ENCODE results near the gene PDE8A. TPM values are rescaled to one million over a fixed set of nuclear protein-coding genes. Genes with fewer than 3 reads are reported as not detected.
"Not testable (repeated sequence)": the region's sequence is repeated elsewhere in the genome, so short reads cannot be mapped to it uniquely, and the experiment has no call there.

PDE8A gene
- total RNA-seq, 4 donors from 2014 or later = 14.0 to 28.6 (median 22.2) TPM

DNA sequence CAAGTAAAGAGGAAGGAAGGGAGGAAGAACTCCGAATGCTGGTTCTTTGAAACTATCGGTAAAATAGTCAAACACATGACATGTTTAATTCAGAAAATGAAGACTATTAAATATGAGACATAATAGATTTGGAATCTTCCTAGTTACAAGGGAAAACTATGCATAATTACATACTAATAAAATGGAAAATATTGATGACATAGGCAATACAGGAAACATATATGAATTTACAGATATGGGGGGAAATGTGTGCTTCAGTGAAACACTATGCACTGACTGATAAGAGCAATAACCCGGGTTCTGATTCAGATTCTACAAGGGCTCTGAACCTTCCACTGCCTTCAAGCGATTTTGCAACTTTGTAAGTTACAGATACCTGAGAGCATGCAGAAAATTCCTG is 185.9 kb downstream of the PDE8A start:
- intact Hi-C loops (cut with DNase I) = loop anchor here (10.0 kb wide), 1 partner anchor 203 kb away; no protein-coding TSS in a partner anchor
- 67 to 71% methylated on average over 4 of the region's 4 CpGs for WGBS, 2 donors
- Histone ChIP-seq H3K9me3 (peaks cover 0 to 36% (median 13%) of the 10 kb centered on the region in 3 donors), H3K36me3 (no peaks in the 10 kb centered on the region), H3K4me3 (no peak overlapping the region), H3K27me3 (peaks cover 0 to 39% (median 0%) of the 10 kb centered on the region in 4 donors), H3K27ac (no peak overlapping the region), H3K4me1 (peaks cover 0 to 21% (median 3%) of the 10 kb centered on the region in 3 donors)
- TF ChIP-seq POLR2A (IDR thresholded peaks at IDR 0.05) = no peak
- TF ChIP-seq, protein P1, sequence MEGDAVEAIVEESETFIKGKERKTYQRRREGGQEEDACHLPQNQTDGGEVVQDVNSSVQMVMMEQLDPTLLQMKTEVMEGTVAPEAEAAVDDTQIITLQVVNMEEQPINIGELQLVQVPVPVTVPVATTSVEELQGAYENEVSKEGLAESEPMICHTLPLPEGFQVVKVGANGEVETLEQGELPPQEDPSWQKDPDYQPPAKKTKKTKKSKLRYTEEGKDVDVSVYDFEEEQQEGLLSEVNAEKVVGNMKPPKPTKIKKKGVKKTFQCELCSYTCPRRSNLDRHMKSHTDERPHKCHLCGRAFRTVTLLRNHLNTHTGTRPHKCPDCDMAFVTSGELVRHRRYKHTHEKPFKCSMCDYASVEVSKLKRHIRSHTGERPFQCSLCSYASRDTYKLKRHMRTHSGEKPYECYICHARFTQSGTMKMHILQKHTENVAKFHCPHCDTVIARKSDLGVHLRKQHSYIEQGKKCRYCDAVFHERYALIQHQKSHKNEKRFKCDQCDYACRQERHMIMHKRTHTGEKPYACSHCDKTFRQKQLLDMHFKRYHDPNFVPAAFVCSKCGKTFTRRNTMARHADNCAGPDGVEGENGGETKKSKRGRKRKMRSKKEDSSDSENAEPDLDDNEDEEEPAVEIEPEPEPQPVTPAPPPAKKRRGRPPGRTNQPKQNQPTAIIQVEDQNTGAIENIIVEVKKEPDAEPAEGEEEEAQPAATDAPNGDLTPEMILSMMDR (IDR thresholded peaks at IDR 0.05) = no peak
- DNase-seq = no peak

DNA sequence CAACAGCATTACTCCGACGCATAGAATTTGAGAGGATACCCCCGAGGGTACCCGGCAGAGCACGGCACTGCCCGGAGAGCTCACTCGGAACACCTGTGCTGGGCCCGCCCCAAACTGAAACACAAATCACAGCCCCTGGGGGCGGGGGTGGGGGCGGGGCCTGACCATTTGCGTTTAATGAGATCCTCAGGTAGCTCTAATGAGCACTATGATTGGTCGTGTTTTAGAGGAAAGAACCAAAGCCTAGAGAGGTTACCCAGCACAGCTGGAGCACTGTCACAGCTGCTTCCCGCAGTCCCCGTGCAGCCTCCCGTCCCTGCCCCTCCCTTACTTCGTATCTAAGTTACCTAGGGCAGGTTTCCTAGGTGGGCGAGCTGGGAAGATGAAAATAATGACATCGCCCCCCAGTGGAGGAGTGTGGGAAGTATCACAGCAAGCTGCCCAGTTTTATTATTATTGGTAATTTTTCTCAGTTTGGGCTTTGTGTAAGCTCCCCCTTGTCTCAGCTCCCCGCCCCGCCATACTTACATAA is 187.1 kb downstream of the PDE8A start:
- H3K9me3 ChIP-seq = peaks cover 0 to 28% (median 13%) of the 10 kb centered on the region in 3 donors
- peaks cover 0 to 39% (median 0%) of the 10 kb centered on the region in 4 donors for H3K27me3 ChIP-seq
- intact Hi-C loops (cut with DNase I) = loop anchor here (10.0 kb wide), 1 partner anchor 204 kb away; no protein-coding TSS in a partner anchor
- DNase-seq = no peak
- no peak for TF ChIP-seq POLR2A (IDR thresholded peaks at IDR 0.05)
- TF ChIP-seq, protein P1 (IDR thresholded peaks at IDR 0.05) = peak in 5 of 6 experiments; percentile 20 to 56 (median 34)
- WGBS, 2 donors = 7% methylated on average over 14 to 18 of the region's 20 CpGs
- no peak overlapping the region for H3K27ac ChIP-seq
- peak overlapping the region; percentile 1 to 56 (median 22) for H3K4me3 ChIP-seq
- no peaks in the 10 kb centered on the region for H3K36me3 ChIP-seq
- peaks cover 0 to 21% (median 3%) of the 10 kb centered on the region in 3 donors for H3K4me1 ChIP-seq

DNA sequence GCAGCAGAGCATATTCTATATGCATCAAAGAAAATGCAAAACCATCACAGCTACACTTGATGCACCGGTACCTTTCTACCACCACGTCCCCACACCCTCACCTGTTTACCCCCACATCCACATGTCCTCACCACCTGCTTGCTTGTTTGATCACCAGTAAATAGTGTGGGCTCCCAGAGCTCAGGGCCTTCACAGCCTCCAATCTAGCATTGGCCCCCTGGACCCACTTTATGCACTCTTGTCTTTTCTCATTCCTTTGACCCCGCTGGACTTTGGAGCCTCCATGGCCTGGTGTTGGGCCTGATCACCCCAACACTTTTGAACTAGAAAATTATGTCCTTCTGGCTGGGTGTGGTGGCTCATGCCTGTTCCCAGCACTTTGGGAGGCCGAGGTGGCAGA is 190.1 kb downstream of the PDE8A start:
- no peak overlapping the region for H3K27ac ChIP-seq
- WGBS, 2 donors = 77 to 92% methylated on average over 3 to 4 of the region's 4 CpGs
- no peak for DNase-seq
- peaks cover 0 to 26% (median 13%) of the 10 kb centered on the region in 3 donors for H3K9me3 ChIP-seq
- H3K27me3 ChIP-seq = peaks cover 0 to 39% (median 0%) of the 10 kb centered on the region in 4 donors
- no peak overlapping the region for H3K4me3 ChIP-seq
- no peaks in the 10 kb centered on the region for H3K36me3 ChIP-seq
- TF ChIP-seq POLR2A (IDR thresholded peaks at IDR 0.05) = no peak
- TF ChIP-seq, protein P1 (IDR thresholded peaks at IDR 0.05) = no peak
- intact Hi-C loops (cut with DNase I) = no loop called here
- H3K4me1 ChIP-seq = peaks cover 0 to 16% (median 3%) of the 10 kb centered on the region in 3 donors

DNA sequence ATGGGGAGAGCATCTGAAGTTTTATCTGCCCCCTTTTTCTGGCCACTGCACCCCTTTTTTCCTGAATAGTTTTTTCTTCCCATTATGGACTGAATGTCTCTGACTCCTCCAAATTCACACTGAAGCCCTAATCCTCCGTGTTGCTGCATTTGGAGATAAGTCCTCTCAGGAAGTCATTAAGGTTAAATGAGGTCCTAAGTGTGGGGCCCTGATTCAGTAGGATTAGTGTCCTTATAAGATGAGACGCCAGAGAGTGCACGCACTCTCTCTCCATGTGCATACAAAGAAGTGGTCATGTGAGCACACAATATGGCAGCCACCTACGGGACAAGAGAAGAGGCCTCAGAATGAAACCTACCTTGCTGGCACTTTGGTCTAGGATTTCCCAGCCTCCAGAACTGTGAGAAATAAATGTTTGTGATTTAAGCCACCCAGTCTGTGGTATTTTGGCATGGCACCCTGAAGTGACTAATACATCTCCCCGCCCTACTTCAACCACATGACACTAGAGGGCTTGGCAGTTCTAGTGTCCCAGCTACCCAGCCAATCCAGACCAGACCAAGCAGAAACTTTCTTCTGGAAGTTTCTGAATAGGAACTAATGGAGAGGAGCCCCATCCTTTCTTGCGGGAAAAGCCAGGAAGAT is 191.3 kb downstream of the PDE8A start:
- Histone ChIP-seq H3K4me3 (no peak overlapping the region), H3K36me3 (no peaks in the 10 kb centered on the region), H3K27me3 (peaks cover 0 to 39% (median 0%) of the 10 kb centered on the region in 4 donors), H3K4me1 (peaks cover 0 to 28% (median 7%) of the 10 kb centered on the region in 3 donors), H3K27ac (peak overlapping the region in 2 of 4 donors; percentile 15 to 54), H3K9me3 (peaks cover 0 to 26% (median 13%) of the 10 kb centered on the region in 3 donors)
- 68 to 69% methylated on average over 4 to 5 of the region's 6 CpGs for WGBS, 2 donors
- no peak for DNase-seq
- TF ChIP-seq, protein P1 (IDR thresholded peaks at IDR 0.05) = no peak
- no peak for TF ChIP-seq POLR2A (IDR thresholded peaks at IDR 0.05)
- intact Hi-C loops (cut with DNase I) = no loop called here

DNA sequence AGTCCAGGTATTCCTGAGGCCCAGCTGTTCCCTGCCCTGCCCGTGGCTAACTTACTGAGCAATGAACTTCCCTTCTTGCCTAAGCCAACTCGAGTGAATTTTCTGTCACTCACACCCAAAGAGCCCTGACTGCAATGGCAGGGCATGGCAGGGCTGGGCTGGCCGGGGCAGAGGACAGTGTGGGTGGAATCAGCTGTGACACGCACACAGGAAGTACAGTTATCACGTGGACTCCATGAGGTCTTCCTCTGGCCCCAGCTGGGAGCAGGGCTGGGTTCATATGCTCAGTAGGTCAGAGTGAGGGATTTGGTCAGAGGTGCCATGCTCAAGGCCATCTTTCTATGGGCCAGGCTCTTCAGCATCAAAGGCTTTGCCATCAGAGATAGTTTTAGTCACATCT is 192.0 kb downstream of the PDE8A start:
- H3K27ac ChIP-seq; DNase-seq; H3K4me3 ChIP-seq; intact Hi-C loops (cut with DNase I); H3K36me3 ChIP-seq: not testable (repeated sequence)
- peaks cover 0 to 22% (median 7%) of the 10 kb centered on the region in 3 donors for H3K4me1 ChIP-seq
- H3K9me3 ChIP-seq = peaks cover 0 to 26% (median 13%) of the 10 kb centered on the region in 3 donors
- H3K27me3 ChIP-seq = peaks cover 0 to 33% (median 0%) of the 10 kb centered on the region in 4 donors
- WGBS, 2 donors = 50 to 54% methylated on average over 1 to 2 of the region's 5 CpGs
